ENCODE results near the gene SLX4. TPM values are rescaled to one million over a fixed set of nuclear protein-coding genes. Genes with fewer than 3 reads are reported as not detected.

The SLX4 gene
- total and polyA plus RNA-seq, 9 of the 15 experiments (the other 6 are each of a cell fraction or from before 2014, with no cell fraction given): 0.29 to 7.9 (median 3.8) TPM

GRCh38 chr16:3640632-3641501, 29.5 kb upstream of the SLX4 start (continued):
- TF ChIP-seq SAP30 (IDR thresholded peaks at IDR 0.05; ENCODE audit: borderline replicate concordance, insufficient read depth, low read depth, low read length, poor library complexity, severe bottlenecking): no peak
- no peak for TF ChIP-seq ARHGAP35 (IDR thresholded peaks at IDR 0.05; ENCODE audit: partially characterized antibody)

GRCh38 chr16:3640207-3640606, 28.8 kb upstream of the SLX4 start:
- Histone ChIP-seq H3K4me2 (ENCODE audit: insufficient read depth, low read length) (no peak overlapping the region), H3K9me3 (replicated peaks; ENCODE audit: control insufficient read depth, insufficient read depth, low read depth, low read length) (no peaks in the 10 kb centered on the region), H4K20me1 (replicated peaks; ENCODE audit: control insufficient read depth, insufficient read depth, low read length) (no peaks in the 10 kb centered on the region), H3K9ac (ENCODE audit: insufficient read depth in 1 of 2, low read depth in 2 of 2, low read length in 2 of 2) (no peak overlapping the region), H3K36me3 (ENCODE audit: control insufficient read depth, insufficient read depth, low read length) (no peaks in the 10 kb centered on the region), H3K27ac (ENCODE audit: extremely low read depth, low read depth, low read length) (no peak overlapping the region), H3K27me3 (ENCODE audit: control insufficient read depth in 2 of 2, insufficient read depth in 2 of 2, low read length in 2 of 2) (no peaks in the 10 kb centered on the region), H2AFZ (ENCODE audit: low read depth, low read length) (no peak overlapping the region), H3K4me3 (no peak overlapping the region), H3K9me1 (ENCODE audit: control insufficient read depth, insufficient read depth, low read length) (no peaks in the 10 kb centered on the region), H3K4me1 (replicated peaks in 1 of 2; ENCODE audit: control insufficient read depth in 2 of 2, insufficient read depth in 2 of 2, low read length in 2 of 2) (peaks cover 25 to 34% of the 10 kb centered on the region in 2 experiments), H3K79me2 (ENCODE audit: control insufficient read depth, insufficient read depth, low read length) (no peaks in the 10 kb centered on the region)
- ATAC-seq (no peak), FAIRE-seq (no peak), DNase-seq (ENCODE audit: extremely low read depth in 1 of 4, low spot score in 3 of 4) (no peak)
- ChIA-PET CTCF (ENCODE audit: low intra/inter-chr PET ratio) (no interaction called here), POLR2A (interaction anchor here (0.6 to 0.7 kb wide), 3 partner anchors 14 to 655 kb away, joined by 3 read pairs; no protein-coding TSS in a partner anchor)
- WGBS (ENCODE audit: insufficient coverage, low coverage, missing lambda C conversion rate): 76% methylated on average over 3 of the region's 3 CpGs
- intact Hi-C loops (cut with micrococcal nuclease): no loop called here
- no TSS peak for BruUV-seq (replicated peaks)
- in situ Hi-C loops (cut with MboI): no loop called here
- no peak for TF ChIP-seq ZFP1 (CRISPR knock-in tag; IDR thresholded peaks at IDR 0.05)
- no peak for TF ChIP-seq SAP30 (IDR thresholded peaks at IDR 0.05; ENCODE audit: borderline replicate concordance, insufficient read depth, low read depth, low read length, poor library complexity, severe bottlenecking)
- no peak for TF ChIP-seq PHB (CRISPR knock-in tag; IDR thresholded peaks at IDR 0.05)
- TF ChIP-seq HOMEZ (CRISPR knock-in tag; IDR thresholded peaks at IDR 0.05): no peak
- no peak for TF ChIP-seq GATA2 (CRISPR knock-in tag; IDR thresholded peaks at IDR 0.05)
- no peak for TF ChIP-seq SOX6 (IDR thresholded peaks at IDR 0.05)
- no peak for TF ChIP-seq THRA (IDR thresholded peaks at IDR 0.05)
- no peak for TF ChIP-seq GTF2F1 (IDR thresholded peaks at IDR 0.05; ENCODE audit: low read depth, low read length)
- no peak for TF ChIP-seq NBN (IDR thresholded peaks at IDR 0.05; ENCODE audit: low read depth)
- no peak for TF ChIP-seq ARID4B (CRISPR knock-in tag; IDR thresholded peaks at IDR 0.05)
- TF ChIP-seq TRIM24 (IDR thresholded peaks at IDR 0.05): no peak
- no peak for TF ChIP-seq ZNF124 (CRISPR knock-in tag; IDR thresholded peaks at IDR 0.05)
